H1 (cell line): ENCODE measurements around the gene PTPRJ. TPM values are rescaled to one million over a fixed set of nuclear protein-coding genes. Genes with fewer than 3 reads are reported as not detected.

Experiments used
- CTCF ChIA-PET: fragments of 300-600 bp; sonication (Branson Sonifier 250); formaldehyde crosslinking; loops from one replicate; lab custom pipeline; 2021; ENCODE audit not compliant: partially characterized antibody; lab: Charles Lee
- POLR2A ChIA-PET: fragments of 300-600 bp; sonication (Branson Sonifier 250); formaldehyde crosslinking; loops from one replicate; lab custom pipeline; 2021; ENCODE audit warnings: inconsistent platforms; ENCODE audit not compliant: partially characterized antibody; lab: Charles Lee
- DNase-seq, 2 experiments: peaks; one replicate each; pipeline versions ENCODE4 v3.0.0 to v3.0.0-alpha.2; 2010 to 2022; ENCODE audit warnings: low spot score in 2 of 2, low read depth in 1 of 2, mixed read lengths in 1 of 2
- FAIRE-seq: peaks from 2 replicates; lab custom pipeline; 2011; peaks lifted over from hg19 to GRCh38; lab: Jason Lieb, UNC
- H2AFZ ChIP-seq: 2 replicates; pipeline ENCODE4 v1.8.1; 2012; ENCODE audit warnings: low read length, inconsistent platforms
- H2AK5ac ChIP-seq: 2 replicates; pipeline ENCODE4 v1.6.1; 2013; ENCODE audit warnings: low read depth, low read length
- H2BK120ac ChIP-seq: replicated peaks from 2 replicates; pipeline ENCODE3; 2013; ENCODE audit warnings: low read depth, low read length, inconsistent platforms
- H2BK12ac ChIP-seq: 2 replicates; pipeline ENCODE4 v1.6.1; 2013; ENCODE audit warnings: low read depth, low read length
- H2BK15ac ChIP-seq: 2 replicates; pipeline ENCODE4 v1.6.1; 2013; ENCODE audit warnings: low read length
- H2BK20ac ChIP-seq: 2 replicates; pipeline ENCODE4 v1.6.1; 2013; ENCODE audit warnings: low read length
- H2BK5ac ChIP-seq: 2 replicates; pipeline ENCODE4 v1.6.1; 2013; ENCODE audit warnings: low read depth, low read length
- H3K14ac ChIP-seq: 2 replicates; pipeline ENCODE4 v1.6.1; 2013; ENCODE audit warnings: inconsistent platforms; ENCODE audit not compliant: insufficient read length
- H3K18ac ChIP-seq: 2 replicates; pipeline ENCODE4 v1.6.1; 2013; ENCODE audit warnings: low read length; ENCODE audit errors: extremely low read depth
- H3K23ac ChIP-seq: 2 replicates; pipeline ENCODE4 v1.6.1; 2013; ENCODE audit warnings: inconsistent platforms; ENCODE audit not compliant: insufficient read length
- H3K23me2 ChIP-seq: 2 replicates; pipeline ENCODE4 v1.6.1; 2013; ENCODE audit warnings: low read depth, low read length
- H3K27ac ChIP-seq: 2 replicates; pipeline ENCODE4 v1.6.1; 2011; ENCODE audit warnings: low read depth, low read length, inconsistent platforms
- H3K27me3 ChIP-seq, 4 experiments: replicated peaks in 1 of 4; 1 replicate in 1 of 4; 2 replicates in 3 of 4; pipeline versions ENCODE4 v1.6.1 to v1.8.1; 2011 to 2013; ENCODE audit warnings: low read length in 3 of 4, mild to moderate bottlenecking in 3 of 4, inconsistent platforms in 2 of 4, mixed read lengths in 2 of 4, moderate library complexity in 1 of 4; ENCODE audit not compliant: control insufficient read depth in 3 of 4, insufficient read depth in 3 of 4; ENCODE audit errors: extremely low read depth in 1 of 4
- H3K36me3 ChIP-seq, 4 experiments: 2 replicates each; pipeline versions ENCODE4 v1.6.1 to v1.8.1; 2011 to 2013; ENCODE audit warnings: mild to moderate bottlenecking in 4 of 4, low read length in 3 of 4, moderate library complexity in 2 of 4, control low read depth in 1 of 4, inconsistent platforms in 1 of 4; ENCODE audit not compliant: insufficient read depth in 4 of 4, control insufficient read depth in 2 of 4
- H3K4ac ChIP-seq: replicated peaks from 2 replicates; pipeline ENCODE3; 2013; ENCODE audit warnings: low read length, low read depth, mixed read lengths, inconsistent platforms; ENCODE audit not compliant: insufficient read length
- H3K4me1 ChIP-seq, 4 experiments: replicated peaks in 1 of 4; 1 replicate in 1 of 4; 2 replicates in 3 of 4; pipeline versions ENCODE4 v1.6.1 to v1.8.1; 2011 to 2013; ENCODE audit warnings: low read length in 3 of 4, inconsistent platforms in 2 of 4, mixed read lengths in 1 of 4; ENCODE audit not compliant: insufficient read depth in 4 of 4, control insufficient read depth in 3 of 4
- H3K4me2 ChIP-seq, 2 experiments: 2 replicates each; pipeline versions ENCODE4 v1.6.1 to v1.8.1; 2011 to 2013; ENCODE audit warnings: low read depth in 2 of 2, low read length in 2 of 2, control low read depth in 1 of 2, inconsistent platforms in 1 of 2, mild to moderate bottlenecking in 1 of 2; ENCODE audit not compliant: insufficient read depth in 1 of 2
- H3K4me3 ChIP-seq, 4 experiments: fragments of 200-600, 300-600 bp in 1 of 4; sonication (generic), shearing (Covaris generic), sonication (Bioruptor Twin) in 1 of 4; 2 replicates each; pipeline versions ENCODE4 v1.5.1 to v1.8.1; 2011 to 2016; ENCODE audit warnings: low read length in 4 of 4, low read depth in 3 of 4, control low read depth in 2 of 4, inconsistent platforms in 2 of 4, mild to moderate bottlenecking in 2 of 4, mixed read lengths in 1 of 4, moderate library complexity in 1 of 4; ENCODE audit not compliant: insufficient read depth in 2 of 4; ENCODE audit errors: extremely low read depth in 1 of 4
- H3K56ac ChIP-seq: replicated peaks from 2 replicates; pipeline ENCODE3; 2013; ENCODE audit warnings: low read depth, mild to moderate bottlenecking, mixed read lengths, low read length, inconsistent platforms; ENCODE audit not compliant: insufficient read length
- H3K79me1 ChIP-seq: 2 replicates; pipeline ENCODE4 v1.6.1; 2013; ENCODE audit warnings: low read depth, low read length, control low read depth
- H3K79me2 ChIP-seq, 2 experiments: 2 replicates each; pipeline versions ENCODE4 v1.6.1 to v1.8.1; 2012 to 2013; ENCODE audit warnings: low read length in 2 of 2, mild to moderate bottlenecking in 2 of 2, inconsistent platforms in 1 of 2; ENCODE audit not compliant: insufficient read depth in 2 of 2, control insufficient read depth in 1 of 2
- H3K9ac ChIP-seq, 4 experiments: replicated peaks in 1 of 4; 1 replicate in 1 of 4; 2 replicates in 3 of 4; pipeline versions ENCODE4 v1.6.1 to v1.8.1; 2011 to 2013; ENCODE audit warnings: low read depth in 3 of 4, low read length in 3 of 4, control low read depth in 2 of 4, mild to moderate bottlenecking in 2 of 4, moderate library complexity in 2 of 4, inconsistent platforms in 1 of 4; ENCODE audit errors: extremely low read depth in 1 of 4
- H3K9me3 ChIP-seq, 2 experiments: 2 replicates each; pipeline versions ENCODE4 v1.6.1 to v1.8.1; 2012 to 2013; ENCODE audit warnings: mild to moderate bottlenecking in 2 of 2, moderate library complexity in 2 of 2, control low read depth in 1 of 2, inconsistent platforms in 1 of 2, low read depth in 1 of 2, low read length in 1 of 2, mixed read lengths in 1 of 2; ENCODE audit not compliant: insufficient read depth in 2 of 2
- H4K20me1 ChIP-seq, 2 experiments: replicated peaks in 1 of 2; 2 replicates each; pipeline versions ENCODE3 to v1.8.1; 2011 to 2013; ENCODE audit warnings: inconsistent platforms in 2 of 2, low read length in 2 of 2, mild to moderate bottlenecking in 1 of 2; ENCODE audit not compliant: insufficient read depth in 2 of 2, control insufficient read depth in 1 of 2
- H4K5ac ChIP-seq: 2 replicates; pipeline ENCODE4 v1.6.1; 2013; ENCODE audit warnings: low read length, low read depth, mixed read lengths, inconsistent platforms; ENCODE audit not compliant: insufficient read length
- H4K8ac ChIP-seq: 2 replicates; pipeline ENCODE4 v1.8.0; 2013; ENCODE audit warnings: mild to moderate bottlenecking, moderate library complexity, low read length, inconsistent platforms; ENCODE audit not compliant: insufficient read depth; ENCODE audit errors: extremely low read depth
- H4K91ac ChIP-seq: replicated peaks from 2 replicates; pipeline ENCODE3; 2013; ENCODE audit warnings: low read length, mixed read lengths, inconsistent platforms; ENCODE audit not compliant: insufficient read length
- CHD2 ChIP-seq: IDR thresholded peaks from 2 replicates; pipeline ENCODE4 v1.6.1; 2012; ENCODE audit warnings: low read length, improper control_type of control experiment
- JUND ChIP-seq: IDR thresholded peaks from 2 replicates; pipeline ENCODE4 v1.6.1; 2011; ENCODE audit warnings: mild to moderate bottlenecking, improper control_type of control experiment, low read length
- RAD21 ChIP-seq, 2 experiments: IDR thresholded peaks in 1 of 2; conservative IDR thresholded peaks in 1 of 2; 2 replicates each; pipeline ENCODE4 v1.6.1; 2011; ENCODE audit warnings: low read depth in 2 of 2, low read length in 2 of 2, improper control_type of control experiment in 1 of 2, inconsistent platforms in 1 of 2, mild to moderate bottlenecking in 1 of 2, moderate library complexity in 1 of 2
- RXRA ChIP-seq: IDR thresholded peaks from 2 replicates; pipeline ENCODE4 v1.6.1; 2011; ENCODE audit warnings: low read depth, mild to moderate bottlenecking, low read length, moderate library complexity; ENCODE audit not compliant: insufficient read depth
- TAF1 ChIP-seq: IDR thresholded peaks from 2 replicates; pipeline ENCODE4 v1.6.1; 2011; ENCODE audit warnings: mild to moderate bottlenecking, low read depth, low read length
- WGBS, 2 experiments: shearing (Covaris generic) in 1 of 2; methylation state at CpG; one replicate each; pipeline versions ENCODE4 v1.1.6 to v1.1.7; 2013 to 2015; ENCODE audit warnings: low lambda C conversion rate in 2 of 2, mixed read lengths in 2 of 2, inconsistent platforms in 1 of 2, low coverage in 1 of 2, missing lambda C conversion rate in 1 of 2; ENCODE audit not compliant: insufficient replicate concordance in 2 of 2, insufficient coverage in 1 of 2, insufficient read length in 1 of 2; ENCODE audit errors: extremely low coverage in 1 of 2, missing lambda C conversion rate in 1 of 2; 5-methylcytosine and 5-hydroxymethylcytosine counted together
- polyA plus RNA-seq, 7 experiments: library from polyadenylated mRNA; depleted of rRNA in 3 of 7; stranded (reverse) in 5 of 7; unstranded in 2 of 7; fragments of >200 nt in 5 of 7; fragments of 200-250 nt in 2 of 7; gene quantifications; 1 replicate in 5 of 7; 2 replicates in 1 of 7; 4 replicates in 1 of 7; pipeline versions ENCODE4 v1.2.1 to v1.2.3, GENCODE V29; 2011 to 2013; ENCODE audit warnings: missing spikeins in 2 of 7, mixed read lengths in 2 of 7
- total RNA-seq: library from RNA; stranded (reverse); fragmentation: NEBNext Ultra II Directional; extraction: Animal tissue kit (Norgen Biotek cat#: 25700); gene quantifications from 2 replicates; pipeline ENCODE4 v1.2.1, GENCODE V29; 2021
- TF ChIP-seq, protein P1 (sequence below): IDR thresholded peaks from 2 replicates; pipeline ENCODE4 v1.6.1; 2012; ENCODE audit warnings: inconsistent platforms

The PTPRJ gene
- total and polyA plus RNA-seq, 2 of the 8 experiments (the other 6 are each of a cell fraction or from before 2014, with no cell fraction given): 4.4 to 22.6 TPM

DNA sequence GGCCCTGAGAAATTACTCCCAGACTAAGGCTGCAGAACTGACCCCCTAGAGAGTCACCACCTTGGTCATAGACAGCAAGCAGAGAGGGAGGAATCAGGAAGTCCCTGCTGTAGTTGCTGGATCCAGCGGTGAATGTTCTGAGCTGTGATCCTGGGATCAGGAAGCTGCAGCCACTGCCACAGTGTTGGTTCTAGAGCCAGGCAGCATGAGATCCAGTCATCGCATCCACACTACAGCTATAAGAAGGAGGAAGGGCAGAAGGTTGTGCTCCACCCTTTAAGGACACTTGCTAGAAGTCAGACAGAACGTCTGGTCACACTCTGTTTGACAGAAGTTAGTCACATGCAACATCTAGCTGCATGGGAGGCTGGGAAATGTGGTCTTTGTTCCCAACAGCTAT is 131.5 kb downstream of the PTPRJ start:
- Histone ChIP-seq H4K5ac (no peak overlapping the region), H3K79me1 (no peaks in the 10 kb centered on the region), H3K23ac (no peak overlapping the region), H3K27ac (no peak overlapping the region), H4K20me1 (peaks cover 0 to 1% of the 10 kb centered on the region in 2 experiments), H3K56ac (no peak overlapping the region), H3K14ac (no peak overlapping the region), H3K4me3 (no peak overlapping the region), H2AK5ac (no peak overlapping the region), H3K79me2 (no peaks in the 10 kb centered on the region), H3K9ac (no peak overlapping the region), H2BK12ac (0 out of 2 replicates have a peak overlapping the region, but pooled peaks have one; percentile 55), H2BK5ac (no peak overlapping the region), H3K4ac (no peak overlapping the region), H2BK120ac (no peak overlapping the region), H3K9me3 (no peaks in the 10 kb centered on the region; a peak in 1 of 4 replicates), H3K4me1 (peaks cover 0 to 5% (median 1%) of the 10 kb centered on the region in 4 experiments; a peak in 3 of 7 replicates), H3K18ac (no peak overlapping the region), H3K36me3 (no peaks in the 10 kb centered on the region), H2AFZ (no peak overlapping the region), H3K23me2 (no peaks in the 10 kb centered on the region), H3K4me2 (no peak overlapping the region), H3K27me3 (no peaks in the 10 kb centered on the region), H4K91ac (no peak overlapping the region), H2BK20ac (no peak overlapping the region), H2BK15ac (no peak overlapping the region), H4K8ac (no peak overlapping the region)
- DNase-seq (peak in 1 of 2 experiments; percentile 29), FAIRE-seq (no peak)
- TF ChIP-seq RAD21 (IDR thresholded peaks at IDR 0.05 in 1 of 2, conservative IDR thresholded peaks at IDR 0.05 in 1 of 2; ENCODE audit: low read depth in 2 of 2, low read length in 2 of 2): no peak
- TF ChIP-seq JUND: no peak
- TF ChIP-seq RXRA: no peak
- TF ChIP-seq, protein P1, sequence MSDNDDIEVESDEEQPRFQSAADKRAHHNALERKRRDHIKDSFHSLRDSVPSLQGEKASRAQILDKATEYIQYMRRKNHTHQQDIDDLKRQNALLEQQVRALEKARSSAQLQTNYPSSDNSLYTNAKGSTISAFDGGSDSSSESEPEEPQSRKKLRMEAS: no peak
- no peak for TF ChIP-seq TAF1
- no peak for TF ChIP-seq CHD2
- POLR2A ChIA-PET: no interaction called here
- 93% methylated on average over 3 of the region's 3 CpGs; no CpG with 5 or more reads in 1 of the 2 experiments for WGBS, 2 experiments
- CTCF ChIA-PET: interaction anchor here (0.7 to 10.1 kb wide), 9 partner anchors 10 to 179 kb away, joined by 3 to 172 read pairs (median 3); no protein-coding TSS in a partner anchor
